MCF 10A (cell line): ENCODE data around the gene TCHHL1. TPM values are rescaled to one million over a fixed set of nuclear protein-coding genes. Genes with fewer than 3 reads are reported as not detected.

Experiments
- BruUV-seq: library from RNA; stranded (reverse); fragments of 400-500 nt; replicated peaks from 2 replicates; lab custom pipeline; 2021; lab: Mats Ljungman, UMichigan
- CTCF ChIA-PET: fragments of 300-600 bp; sonication (Branson Sonifier 250); formaldehyde crosslinking; extraction: SDS; loops from one replicate; lab custom pipeline; 2021; ENCODE audit warnings: antibody characterized with exemption, inconsistent platforms; lab: Yijun Ruan, JAX
- POLR2A ChIA-PET: fragments of 300-600, 350-650 bp; sonication (Branson Sonifier 250); formaldehyde crosslinking; extraction: SDS; loops from one replicate; lab custom pipeline; 2020; ENCODE audit warnings: antibody characterized with exemption, inconsistent platforms; lab: Yijun Ruan, JAX
- DNase-seq: peaks from one replicate; pipeline ENCODE4 v3.0.0-alpha.2; 2018; ENCODE audit not compliant: unreplicated experiment
- H3K27ac Mint-ChIP-seq: one replicate; pipeline ENCODE4 v1.8.0; 2022; ENCODE audit warnings: mild to moderate bottlenecking, low read depth, mixed read lengths; ENCODE audit not compliant: unreplicated experiment
- H3K27me3 Mint-ChIP-seq: one replicate; pipeline ENCODE4 v1.8.0; 2022; ENCODE audit warnings: mixed read lengths; ENCODE audit not compliant: insufficient read depth, unreplicated experiment
- H3K36me3 Mint-ChIP-seq: one replicate; pipeline ENCODE4 v1.8.0; 2022; ENCODE audit warnings: mild to moderate bottlenecking, moderate library complexity, mixed read lengths; ENCODE audit not compliant: insufficient read depth, unreplicated experiment
- H3K4me1 Mint-ChIP-seq: one replicate; pipeline ENCODE4 v1.8.0; 2022; ENCODE audit warnings: mixed read lengths; ENCODE audit not compliant: insufficient read depth, unreplicated experiment
- H3K4me3 Mint-ChIP-seq: one replicate; pipeline ENCODE4 v1.8.0; 2022; ENCODE audit warnings: mild to moderate bottlenecking, moderate library complexity, mixed read lengths; ENCODE audit not compliant: unreplicated experiment
- H3K9me3 Mint-ChIP-seq: one replicate; pipeline ENCODE4 v1.8.0; 2022; ENCODE audit warnings: mixed read lengths; ENCODE audit not compliant: unreplicated experiment
- intact Hi-C: fragments of 100-400 bp; cut with micrococcal nuclease; formaldehyde crosslinking; loops from 2 replicates; pipeline ENCODE4 v1.14.1; 2022
- total RNA-seq: library from RNA; stranded (reverse); gene quantifications from 2 replicates; pipeline ENCODE4 v1.2.3, GENCODE V29; 2022
- TF ChIP-seq, protein P1 (sequence below): fragments of 200-600 bp; IDR thresholded peaks from one replicate; pipeline ENCODE4 v1.8.0; 2022; ENCODE audit warnings: antibody characterized with exemption, mild to moderate bottlenecking; ENCODE audit not compliant: unreplicated experiment

The TCHHL1 gene
- total RNA-seq, 1 experiment from 2014 or later: not detected

DNA sequence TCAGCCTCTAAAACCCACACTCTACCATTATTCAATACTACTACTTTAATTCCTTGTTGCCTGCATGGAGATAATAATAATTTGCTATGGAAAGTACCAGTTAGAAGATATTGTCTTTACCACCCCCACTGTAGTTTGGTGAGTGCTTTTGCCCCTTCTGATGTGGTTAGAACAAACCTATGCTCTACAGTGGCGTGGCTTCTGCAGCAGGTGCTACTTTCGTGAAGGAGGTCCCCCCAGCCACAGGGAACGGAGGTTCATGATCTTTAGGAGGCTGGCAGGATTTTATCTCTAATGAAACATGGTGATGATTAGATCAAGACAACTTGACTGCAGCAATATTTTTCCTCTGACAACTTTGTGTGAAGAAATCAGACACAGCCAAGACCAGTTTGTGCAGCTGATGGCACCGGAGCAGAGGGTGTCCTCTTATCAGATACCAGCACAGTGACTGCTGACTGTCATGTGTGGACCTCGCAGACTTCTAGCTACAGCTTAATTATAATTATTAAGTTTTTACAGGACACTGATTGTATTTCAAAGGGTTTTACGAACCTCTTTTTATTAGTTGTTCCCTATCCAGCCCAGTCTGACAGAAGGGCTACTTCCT lies 37.1 kb upstream of the TCHHL1 start:
- Mint-ChIP-seq H3K27me3 (no peaks in the 10 kb centered on the region), H3K36me3 (no peaks in the 10 kb centered on the region), H3K27ac (no peak overlapping the region), H3K9me3 (no peaks in the 10 kb centered on the region), H3K4me1 (no peaks in the 10 kb centered on the region), H3K4me3 (no peak overlapping the region)
- TF ChIP-seq, protein P1, sequence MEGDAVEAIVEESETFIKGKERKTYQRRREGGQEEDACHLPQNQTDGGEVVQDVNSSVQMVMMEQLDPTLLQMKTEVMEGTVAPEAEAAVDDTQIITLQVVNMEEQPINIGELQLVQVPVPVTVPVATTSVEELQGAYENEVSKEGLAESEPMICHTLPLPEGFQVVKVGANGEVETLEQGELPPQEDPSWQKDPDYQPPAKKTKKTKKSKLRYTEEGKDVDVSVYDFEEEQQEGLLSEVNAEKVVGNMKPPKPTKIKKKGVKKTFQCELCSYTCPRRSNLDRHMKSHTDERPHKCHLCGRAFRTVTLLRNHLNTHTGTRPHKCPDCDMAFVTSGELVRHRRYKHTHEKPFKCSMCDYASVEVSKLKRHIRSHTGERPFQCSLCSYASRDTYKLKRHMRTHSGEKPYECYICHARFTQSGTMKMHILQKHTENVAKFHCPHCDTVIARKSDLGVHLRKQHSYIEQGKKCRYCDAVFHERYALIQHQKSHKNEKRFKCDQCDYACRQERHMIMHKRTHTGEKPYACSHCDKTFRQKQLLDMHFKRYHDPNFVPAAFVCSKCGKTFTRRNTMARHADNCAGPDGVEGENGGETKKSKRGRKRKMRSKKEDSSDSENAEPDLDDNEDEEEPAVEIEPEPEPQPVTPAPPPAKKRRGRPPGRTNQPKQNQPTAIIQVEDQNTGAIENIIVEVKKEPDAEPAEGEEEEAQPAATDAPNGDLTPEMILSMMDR: no peak
- CTCF ChIA-PET: interaction anchor here (0.6 to 1.7 kb wide), 7 partner anchors 17 to 528 kb away, joined by 3 to 5 read pairs (median 3); no protein-coding TSS in a partner anchor
- intact Hi-C loops: no loop called here
- POLR2A ChIA-PET: interaction anchor here (0.8 to 0.9 kb wide), 2 partner anchors 16 to 54 kb away, joined by 3 read pairs; no protein-coding TSS in a partner anchor
- no peak for DNase-seq
- no TSS peak for BruUV-seq

DNA sequence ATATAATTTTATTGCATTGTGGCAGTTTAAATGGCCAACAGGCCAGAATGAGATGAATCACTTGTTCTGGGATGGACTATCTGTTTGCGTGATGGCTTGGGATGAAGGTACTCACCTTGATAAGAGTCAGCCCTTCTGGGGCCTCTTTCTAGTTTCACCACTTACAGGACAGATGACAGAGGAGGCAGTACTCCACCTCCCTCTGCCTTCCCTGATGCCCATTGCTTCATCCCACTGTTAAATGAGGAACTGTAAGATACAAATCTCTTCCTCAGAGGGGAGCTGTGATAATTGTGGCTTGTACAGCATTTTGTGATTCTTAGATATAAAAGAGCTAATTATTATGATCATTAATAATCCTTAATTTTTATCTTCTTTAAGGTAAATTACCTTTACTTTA lies 30.1 kb upstream of the TCHHL1 start:
- Mint-ChIP-seq H3K36me3 (no peaks in the 10 kb centered on the region), H3K27me3 (no peaks in the 10 kb centered on the region), H3K9me3 (no peaks in the 10 kb centered on the region), H3K4me1 (no peaks in the 10 kb centered on the region), H3K4me3 (no peak overlapping the region), H3K27ac (no peak overlapping the region)
- POLR2A ChIA-PET: interaction anchor here (0.7 to 1.5 kb wide), 5 partner anchors 14 to 84 kb away, joined by 3 to 5 read pairs (median 4); no protein-coding TSS in a partner anchor
- CTCF ChIA-PET: interaction anchor here (0.6 to 3.0 kb wide), 10 partner anchors 8 to 341 kb away, joined by 3 to 9 read pairs (median 4); no protein-coding TSS in a partner anchor
- no TSS peak for BruUV-seq
- intact Hi-C loops: no loop called here
- DNase-seq: no peak
- TF ChIP-seq, protein P1: no peak

DNA sequence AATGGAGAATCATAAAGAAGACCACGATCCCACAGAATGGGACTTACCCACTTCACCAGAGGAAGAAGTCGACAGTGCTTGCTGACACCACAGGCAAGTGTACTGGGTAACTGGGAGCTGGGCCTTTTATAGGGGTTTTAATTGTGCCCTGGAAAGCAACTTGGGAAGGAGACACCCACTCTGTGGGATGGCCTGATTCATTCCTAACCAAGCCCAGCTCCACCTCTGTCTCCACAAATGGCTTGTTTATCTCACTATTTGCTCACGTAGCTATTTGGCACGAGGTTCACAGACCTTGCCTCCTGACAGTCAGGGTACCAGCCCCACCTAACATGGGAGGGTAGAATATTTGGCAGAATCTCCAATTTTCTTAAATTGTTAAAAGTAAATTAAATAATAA lies 26.5 kb upstream of the TCHHL1 start, which contains the start of gene TCHH:
Gene TCHH, minus strand, starts transcription at position 101 of the 400 bp plus-strand sequence. CDS start 1,364 bp downstream, outside the sequence.
- Mint-ChIP-seq H3K27me3 (no peaks in the 10 kb centered on the region), H3K36me3 (no peaks in the 10 kb centered on the region), H3K27ac (no peak within 1 kb of the TSS), H3K4me1 (no peaks in the 10 kb centered on the region), H3K4me3 (no peak within 1 kb of the TSS), H3K9me3 (no peaks in the 10 kb centered on the region)
- intact Hi-C loops: no loop called here
- ChIA-PET POLR2A (interaction anchor here (1.1 to 1.7 kb wide), 2 partner anchors 10 to 65 kb away, joined by 3 to 10 read pairs; no protein-coding TSS in a partner anchor), CTCF (interaction anchor here (0.7 to 1.6 kb wide), 4 partner anchors 46 to 135 kb away, joined by 3 to 6 read pairs (median 4); no protein-coding TSS in a partner anchor)
- DNase-seq: no peak
- no TSS peak for BruUV-seq
- TF ChIP-seq, protein P1: no peak

DNA sequence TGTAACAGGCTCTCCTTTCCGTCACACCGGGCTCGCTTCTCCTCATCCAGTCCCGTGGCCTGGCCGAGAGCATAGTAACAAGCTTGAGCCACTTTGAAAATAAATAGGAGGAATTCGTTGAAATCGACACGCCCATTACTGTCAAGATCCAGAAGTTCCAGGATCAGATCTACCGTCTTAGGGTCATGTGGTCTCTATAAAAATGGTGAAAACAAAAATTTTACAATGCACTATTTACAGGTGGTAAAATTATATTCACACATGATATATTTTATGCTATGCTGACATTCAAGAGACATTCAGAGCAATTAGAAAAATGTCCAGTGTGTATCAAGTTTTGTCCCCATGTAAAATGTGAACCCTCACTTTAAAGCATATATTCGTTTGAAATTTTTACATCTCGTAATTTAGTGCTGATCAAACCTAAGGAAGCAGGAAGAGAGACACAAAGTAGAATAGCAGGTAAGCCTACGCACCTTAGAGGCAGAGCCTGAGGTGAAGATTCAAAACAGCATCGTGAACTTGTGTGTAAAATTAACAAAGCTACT lies 24.1 kb upstream of the TCHHL1 start:
- Mint-ChIP-seq H3K27me3 (no peaks in the 10 kb centered on the region), H3K36me3 (no peaks in the 10 kb centered on the region), H3K4me1 (no peaks in the 10 kb centered on the region), H3K27ac (no peak overlapping the region), H3K9me3 (peaks cover under 1% of the 10 kb centered on the region), H3K4me3 (no peak overlapping the region)
- no peak for DNase-seq
- POLR2A ChIA-PET: interaction anchor here (0.6 to 1.8 kb wide), 2 partner anchors 8 to 66 kb away, joined by 3 to 8 read pairs; no protein-coding TSS in a partner anchor
- TF ChIP-seq, protein P1: no peak
- intact Hi-C loops: no loop called here
- CTCF ChIA-PET: interaction anchor here (0.7 to 1.2 kb wide), 4 partner anchors 9 to 60 kb away, joined by 3 to 5 read pairs (median 4); no protein-coding TSS in a partner anchor
- no TSS peak for BruUV-seq
